HG03064 (cell line): ENCODE measurements around the gene FGD6.
A peak's percentile ranks its signal among the peaks of the same experiment; 100 is the strongest.
"Not testable (repeated sequence)": the region's sequence is repeated elsewhere in the genome, so short reads cannot be mapped to it uniquely, and the experiment has no call there.

Experiments used
- ATAC-seq: cut with Tn5 transposase; IDR thresholded peaks from one replicate; pipeline ENCODE4 v1.9.1; 2021; ENCODE audit warnings: low read depth; ENCODE audit not compliant: unreplicated experiment

Gene FGD6

DNA sequence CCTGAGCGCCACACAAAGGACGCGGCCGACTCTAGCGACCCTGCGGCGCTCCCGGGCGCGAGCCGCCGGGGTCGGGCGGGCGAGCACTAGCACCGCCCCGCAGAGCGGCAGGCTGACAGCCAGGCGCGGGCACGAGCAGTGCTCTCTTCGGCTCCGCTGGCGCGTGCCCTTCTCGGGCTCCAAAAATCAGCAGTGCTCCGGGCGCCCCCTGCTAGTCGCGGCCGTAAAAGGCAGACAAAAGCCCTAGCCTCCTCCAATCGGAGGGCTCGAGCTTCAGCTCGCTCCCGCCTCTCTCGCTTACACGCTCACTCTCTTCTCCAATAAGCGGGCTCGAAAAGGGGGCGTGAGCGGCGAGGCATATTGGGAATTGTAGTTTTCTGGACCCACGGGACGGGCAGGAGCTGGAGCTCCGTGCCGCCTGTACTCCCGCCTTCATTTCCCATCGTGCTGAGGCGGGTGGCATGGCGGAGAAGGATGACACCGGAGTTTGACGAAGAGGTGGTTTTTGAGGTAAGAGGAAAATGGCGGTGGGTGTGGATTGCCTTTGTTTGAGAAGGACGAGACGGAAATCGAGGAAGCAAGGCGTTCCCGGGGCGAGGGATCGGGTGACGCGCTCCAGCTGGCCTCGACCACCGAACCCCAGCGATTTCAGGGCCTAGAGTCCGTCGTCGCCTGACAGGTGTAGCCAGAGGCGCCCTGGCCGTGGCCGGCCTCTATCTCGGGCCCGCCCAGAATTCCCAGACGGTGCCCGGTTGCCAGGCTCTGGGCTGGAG, at the start of gene FGD6, which contains the start of gene VEZT:
Gene FGD6, minus strand, starts transcription at position 91 of the 773 bp plus-strand sequence. CDS start 227 bp downstream, outside the sequence.
Gene VEZT, plus strand, starts transcription at position 431 of the 773 bp plus-strand sequence. Its CDS starts 44 bp downstream, at position 475.
- ATAC-seq, result peak; percentile 88

GRCh38 chr12:95266254-95266653, 49.0 kb upstream of the FGD6 start:
- ATAC-seq, result no peak

- no peak for ATAC-seq
These were observed 48.5 kb upstream of the FGD6 start for GRCh38 chr12:95265765-95266164.

- no peak for ATAC-seq
These were observed 45.5 kb upstream of the FGD6 start for GRCh38 chr12:95262808-95263207.

GRCh38 chr12:95261109-95261508, 43.8 kb upstream of the FGD6 start:
- no peak for ATAC-seq

GRCh38 chr12:95259368-95259767, 42.1 kb upstream of the FGD6 start:
- ATAC-seq, result no peak

DNA sequence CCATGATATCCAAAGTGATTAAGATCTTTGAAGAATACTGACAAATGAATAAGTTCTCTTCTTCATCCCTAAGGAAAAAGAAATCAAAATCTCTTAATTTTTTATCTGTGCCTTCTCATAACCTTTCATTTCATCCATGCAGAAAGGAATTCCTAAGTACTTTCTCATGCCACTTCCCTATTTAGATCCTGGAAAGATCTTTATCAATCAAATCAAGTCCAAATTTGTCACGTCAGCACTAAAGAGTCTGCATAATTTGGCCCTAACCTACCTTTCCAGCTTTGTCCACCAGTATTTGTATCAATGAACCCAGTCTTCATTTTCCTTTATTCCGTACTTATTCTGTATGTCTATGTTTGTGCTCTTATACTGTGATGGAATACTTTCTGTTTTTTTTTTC, 41.5 kb upstream of the FGD6 start:
- no peak for ATAC-seq

- ATAC-seq, result no peak
These were observed 40.9 kb upstream of the FGD6 start for GRCh38 chr12:95258151-95258550.

DNA sequence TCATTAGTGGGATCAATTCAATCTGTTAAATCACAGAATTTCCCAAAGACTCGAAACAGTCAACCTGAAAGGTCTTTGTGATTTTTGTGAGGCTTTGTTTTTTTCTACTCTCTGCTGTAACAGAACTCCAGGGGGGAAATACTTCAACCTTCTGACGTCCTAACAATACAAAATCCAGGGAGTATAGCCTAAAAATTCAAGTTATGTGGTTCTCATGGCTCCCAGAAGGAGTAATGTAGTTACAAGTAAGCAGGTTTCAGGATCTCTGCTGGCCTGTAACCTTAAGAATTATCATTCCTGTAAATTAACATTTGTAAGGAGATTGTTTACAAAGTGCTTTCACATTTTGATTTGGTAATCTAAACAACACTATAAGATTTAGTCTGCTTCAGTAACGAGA, 40.3 kb upstream of the FGD6 start:
- no peak for ATAC-seq

DNA sequence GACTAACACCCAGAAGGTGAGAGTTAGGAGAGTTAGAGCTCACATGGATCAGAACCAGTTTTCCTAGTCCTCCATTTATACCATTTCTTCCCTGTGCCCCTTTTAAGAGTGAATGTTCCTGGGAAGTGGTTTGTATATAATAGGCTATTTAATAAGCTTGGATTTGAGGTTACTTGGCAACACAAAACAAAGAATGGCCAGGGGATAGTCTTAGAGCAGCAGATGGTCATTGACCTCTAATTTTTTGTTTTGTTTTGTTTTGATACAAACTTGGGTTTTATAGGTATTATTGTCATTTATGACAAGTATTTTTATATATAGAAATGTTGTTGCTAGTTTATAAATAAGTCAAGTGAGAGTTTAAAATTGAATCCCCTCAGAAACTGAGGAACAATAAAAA, 36.1 kb upstream of the FGD6 start:
- no peak for ATAC-seq

DNA sequence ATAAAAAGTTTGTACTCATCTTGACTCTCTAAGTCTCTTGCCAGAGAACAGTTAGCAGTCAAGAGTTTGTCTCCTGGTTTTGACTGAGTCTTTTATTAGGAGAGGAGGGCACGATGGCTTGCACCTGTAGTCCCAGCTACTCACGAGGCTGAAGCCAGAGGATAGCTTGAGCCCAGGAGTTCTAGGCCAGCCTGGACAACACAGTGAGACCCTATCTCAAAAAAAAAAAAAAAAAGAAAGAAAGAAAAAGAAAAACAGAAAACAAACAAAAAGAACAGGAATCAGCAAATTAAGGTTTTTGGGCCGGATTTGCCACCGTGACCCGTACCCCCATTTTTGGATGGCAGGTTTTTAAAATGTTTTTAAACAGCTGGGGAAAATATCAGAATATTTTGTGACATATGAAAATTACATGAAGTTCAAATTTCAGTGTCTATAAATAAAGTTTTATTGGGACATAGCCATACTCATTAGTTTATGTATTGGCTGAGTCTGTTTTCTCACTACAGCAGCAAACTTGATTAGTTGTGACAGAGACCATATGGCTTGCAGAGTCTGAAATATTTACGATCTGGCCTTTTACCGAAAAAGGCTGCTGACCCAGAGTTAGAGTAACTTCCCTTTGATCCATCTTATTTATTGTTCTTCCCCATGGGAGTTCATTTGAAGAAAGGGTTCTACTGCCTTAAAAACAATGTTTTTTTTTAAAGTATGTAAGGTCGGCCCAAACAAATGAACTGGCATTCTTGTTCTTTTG, 31.5 kb upstream of the FGD6 start:
- no peak for ATAC-seq

GRCh38 chr12:95248095-95248494, 30.8 kb upstream of the FGD6 start:
- no peak for ATAC-seq

DNA sequence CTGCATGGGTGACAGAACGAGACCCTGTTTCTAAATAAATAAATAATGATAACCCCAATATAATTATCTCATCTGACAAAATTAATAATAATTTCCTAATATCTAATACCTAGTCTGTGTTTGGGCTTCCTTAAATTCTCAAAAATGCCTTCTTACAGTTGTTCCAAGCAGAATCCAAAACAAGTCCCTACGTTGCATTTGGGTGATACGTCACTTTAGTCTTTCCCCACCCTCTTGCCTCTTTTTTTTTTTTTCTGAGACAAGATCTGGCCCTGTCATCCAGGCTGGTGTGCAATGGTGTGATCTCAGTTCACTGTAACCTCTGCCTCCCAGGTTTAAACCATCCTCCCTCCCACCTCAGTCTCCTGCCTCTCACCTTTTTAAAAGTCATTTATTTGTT, 27.1 kb upstream of the FGD6 start:
- no peak for ATAC-seq

GRCh38 chr12:95243497-95244183, 26.4 kb upstream of the FGD6 start:
- no peak for ATAC-seq

DNA sequence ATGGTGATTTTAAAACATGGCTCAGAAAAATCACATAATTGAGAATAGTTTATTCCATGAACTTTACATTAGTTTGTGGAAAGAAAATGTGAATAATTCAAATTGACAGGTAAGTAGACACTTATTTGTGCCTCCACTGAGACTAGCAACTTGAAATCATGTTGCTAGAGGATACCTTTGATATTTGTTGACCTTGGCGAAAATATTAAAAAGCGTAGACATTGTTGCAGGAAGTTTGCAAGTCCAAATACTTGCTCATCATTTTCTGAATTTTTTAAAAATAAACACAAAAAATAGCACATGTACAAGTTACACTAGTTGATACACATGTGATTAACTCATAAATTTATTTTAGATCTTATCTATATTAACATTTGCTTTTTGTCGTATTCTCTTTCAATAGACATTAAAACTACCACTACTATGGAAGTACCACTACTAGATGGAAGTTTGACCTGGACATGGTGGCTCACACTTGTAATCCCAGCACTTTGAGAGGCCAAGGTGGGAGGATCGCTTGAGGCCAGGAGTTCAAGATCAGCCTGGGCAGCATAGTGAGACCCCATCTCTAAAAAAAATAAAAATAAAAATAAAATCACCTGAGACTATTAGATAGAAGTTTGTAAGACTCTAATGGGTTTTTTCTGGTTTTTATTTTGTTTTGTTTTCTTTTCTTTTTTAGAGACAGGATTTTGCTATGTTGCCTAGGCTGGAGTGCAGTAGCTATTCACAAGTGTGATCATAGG, 24.7 kb upstream of the FGD6 start:
- ATAC-seq, result no peak

DNA sequence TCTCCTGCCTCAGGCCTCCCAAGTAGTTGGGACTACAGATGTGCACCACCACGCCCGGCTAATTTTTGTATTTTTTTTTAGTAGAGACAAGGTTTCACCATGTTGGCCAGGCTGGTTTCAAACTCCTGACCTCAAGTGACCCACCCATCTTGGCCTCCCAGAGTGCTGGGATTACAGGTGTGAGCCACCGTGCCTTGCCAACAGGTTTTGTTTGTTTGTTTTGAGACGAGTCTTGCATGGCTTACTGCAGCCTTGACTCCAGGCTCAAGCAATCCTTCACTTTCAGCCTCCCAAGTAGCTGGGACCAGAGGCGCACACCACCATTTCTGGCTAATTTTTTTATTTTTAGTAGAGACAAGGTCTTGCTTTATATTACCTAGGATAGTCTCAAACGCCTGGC, 23.9 kb upstream of the FGD6 start:
- ATAC-seq, result not testable (repeated sequence)

GRCh38 chr12:95240556-95240955, 23.3 kb upstream of the FGD6 start:
- ATAC-seq, result no peak

- not testable (repeated sequence) for ATAC-seq
These were observed 22.6 kb upstream of the FGD6 start for GRCh38 chr12:95239835-95240234.

GRCh38 chr12:95239216-95239615, 21.9 kb upstream of the FGD6 start:
- ATAC-seq, result no peak

- no peak for ATAC-seq
These were observed 20.9 kb upstream of the FGD6 start for GRCh38 chr12:95238150-95238549.

- ATAC-seq, result no peak
These were observed 20.0 kb upstream of the FGD6 start for GRCh38 chr12:95237315-95237714.
